SK-N-SH (cell line): Measurements from ENCODE around the gene TOP3A. TPM values are rescaled to one million over a fixed set of nuclear protein-coding genes. Genes with fewer than 3 reads are reported as not detected.

Experiments
- CTCF ChIA-PET: fragments of 300-600, 350-600 bp; formaldehyde crosslinking; extraction: SDS; loops from one replicate; lab custom pipeline; 2021; lab: Yijun Ruan, JAX
- POLR2A ChIA-PET: fragments of 350-600 bp; sonication (Branson Sonifier 250); formaldehyde crosslinking; extraction: SDS; loops from one replicate; lab custom pipeline; 2020; ENCODE audit warnings: antibody characterized with exemption, inconsistent platforms; lab: Yijun Ruan, JAX
- DNase-seq: peaks from one replicate; pipeline ENCODE4 v3.0.0; 2012
- H2AFZ ChIP-seq: fragments of 200-600 bp; sonication (generic); 2 replicates; pipeline ENCODE4 v1.8.1; 2016; ENCODE audit warnings: antibody characterized with exemption, mild to moderate bottlenecking, low read depth
- H3F3A ChIP-seq: fragments of 200-600 bp; sonication (generic); replicated peaks from 2 replicates; pipeline ENCODE3; 2016; ENCODE audit warnings: antibody characterized with exemption, mild to moderate bottlenecking; ENCODE audit not compliant: insufficient read depth
- H3K27ac ChIP-seq, 2 experiments: fragments of 200-500 bp in 1 of 2; fragments of 200-600 bp in 1 of 2; sonication (Bioruptor generic) in 1 of 2; sonication (generic), shearing (Covaris generic) in 1 of 2; 2 replicates each; pipeline versions ENCODE4 v1.5.1 to v1.6.1; 2014 to 2016; ENCODE audit warnings: low read depth in 2 of 2, inconsistent platforms in 1 of 2, low read length in 1 of 2, mild to moderate bottlenecking in 1 of 2, mixed read lengths in 1 of 2
- H3K27me3 ChIP-seq: fragments of 200-600 bp; sonication (generic), shearing (Covaris generic); 2 replicates; pipeline ENCODE4 v1.6.1; 2016; ENCODE audit warnings: mixed run types; ENCODE audit not compliant: insufficient read depth
- H3K36me3 ChIP-seq, 2 experiments: fragments of 200-500 bp in 1 of 2; fragments of 200-600 bp in 1 of 2; sonication (Bioruptor generic) in 1 of 2; sonication (generic) in 1 of 2; replicated peaks in 1 of 2; 2 replicates each; pipeline versions ENCODE3 to v1.5.1; 2014 to 2016; ENCODE audit warnings: low read length in 1 of 2, mild to moderate bottlenecking in 1 of 2; ENCODE audit not compliant: insufficient read depth in 2 of 2, control insufficient read depth in 1 of 2
- H3K4me1 ChIP-seq, 2 experiments: fragments of 200-500 bp in 1 of 2; fragments of 200-600 bp in 1 of 2; sonication (Bioruptor generic) in 1 of 2; sonication (generic), shearing (Covaris generic) in 1 of 2; 2 replicates each; pipeline versions ENCODE4 v1.5.1 to v1.6.1; 2014 to 2016; ENCODE audit warnings: low read depth in 1 of 2, low read length in 1 of 2, mixed run types in 1 of 2; ENCODE audit not compliant: insufficient read depth in 2 of 2, control insufficient read depth in 1 of 2
- H3K4me2 ChIP-seq: fragments of 200-600 bp; sonication (generic), shearing (Covaris generic); 2 replicates; pipeline ENCODE4 v1.6.1; 2017; ENCODE audit warnings: mixed run types
- H3K4me3 ChIP-seq, 2 experiments: fragments of 200-500 bp in 1 of 2; fragments of 200-600 bp in 1 of 2; sonication (Bioruptor generic) in 1 of 2; sonication (generic), shearing (Covaris generic) in 1 of 2; 2 replicates each; pipeline versions ENCODE4 v1.5.1 to v1.8.1; 2014 to 2016; ENCODE audit warnings: low read depth in 2 of 2, inconsistent platforms in 1 of 2, low read length in 1 of 2, mild to moderate bottlenecking in 1 of 2, mixed read lengths in 1 of 2, moderate library complexity in 1 of 2
- H3K79me2 ChIP-seq: fragments of 200-600 bp; sonication (generic); 2 replicates; pipeline ENCODE4 v1.8.1; 2017; ENCODE audit warnings: mild to moderate bottlenecking; ENCODE audit not compliant: insufficient read depth
- H3K9ac ChIP-seq: fragments of 200-600 bp; sonication (generic); 2 replicates; pipeline ENCODE4 v1.6.1; 2017; ENCODE audit warnings: mixed run types
- H3K9me2 ChIP-seq: fragments of 200-600 bp; sonication (generic); 2 replicates; pipeline ENCODE4 v1.6.1; 2017; ENCODE audit warnings: mixed run types
- H3K9me3 ChIP-seq: fragments of 200-600 bp; sonication (generic); 2 replicates; pipeline ENCODE4 v1.6.1; 2017; ENCODE audit warnings: mixed run types, mild to moderate bottlenecking, moderate library complexity
- H4K20me1 ChIP-seq: fragments of 200-600 bp; sonication (generic); 2 replicates; pipeline ENCODE4 v1.6.1; 2017; ENCODE audit warnings: mild to moderate bottlenecking, mixed run types; ENCODE audit not compliant: insufficient read depth
- ELF1 ChIP-seq: IDR thresholded peaks from 2 replicates; pipeline ENCODE4 v1.4.0; 2012
- FOSL2 ChIP-seq: IDR thresholded peaks from 2 replicates; pipeline ENCODE4 v1.4.0; 2012; ENCODE audit warnings: low read depth, mild to moderate bottlenecking, moderate library complexity, borderline replicate concordance
- FOXJ3 ChIP-seq: sonication (generic); formaldehyde crosslinking; IDR thresholded peaks from 2 replicates; pipeline ENCODE4 v1.5.1; 2020; ENCODE audit warnings: mild to moderate bottlenecking, missing genetic modification reagents
- GABPA ChIP-seq: IDR thresholded peaks from 2 replicates; pipeline ENCODE4 v1.4.0; 2012; ENCODE audit warnings: low read depth, mild to moderate bottlenecking
- GATA2 ChIP-seq: sonication (generic); formaldehyde crosslinking; IDR thresholded peaks from 2 replicates; pipeline ENCODE4 v1.5.0; 2020; ENCODE audit warnings: mild to moderate bottlenecking, missing genetic modification reagents
- IRF3 ChIP-seq: fragments of 150-350 bp; IDR thresholded peaks from 2 replicates; pipeline ENCODE4 v1.6.1; 2016; ENCODE audit warnings: mild to moderate bottlenecking, low read depth, low read length
- JUND ChIP-seq: IDR thresholded peaks from 2 replicates; pipeline ENCODE4 v1.4.0; 2012
- MEF2A ChIP-seq: IDR thresholded peaks from 2 replicates; pipeline ENCODE4 v1.4.0; 2012; ENCODE audit warnings: low read depth, borderline replicate concordance
- PBX3 ChIP-seq: IDR thresholded peaks from 2 replicates; pipeline ENCODE4; 2012
- RAD21 ChIP-seq: IDR thresholded peaks from 2 replicates; pipeline ENCODE4 v1.6.1; 2012; ENCODE audit warnings: mild to moderate bottlenecking, low read length
- RCOR1 ChIP-seq: fragments of 150-350 bp; IDR thresholded peaks from 2 replicates; pipeline ENCODE4 v1.6.1; 2017; ENCODE audit warnings: antibody characterized with exemption, low read length
- RFX5 ChIP-seq: IDR thresholded peaks from 2 replicates; pipeline ENCODE4 v1.6.1; 2012; ENCODE audit warnings: mild to moderate bottlenecking, improper control_type of control experiment, low read length
- USF1 ChIP-seq: IDR thresholded peaks from 2 replicates; pipeline ENCODE4 v1.4.0; 2012; ENCODE audit warnings: low read depth, borderline replicate concordance
- YY1 ChIP-seq: IDR thresholded peaks from 2 replicates; pipeline ENCODE4 v1.4.0; 2012; ENCODE audit warnings: low read depth, mild to moderate bottlenecking
- ZBTB33 ChIP-seq: IDR thresholded peaks from 2 replicates; pipeline ENCODE4 v1.4.0; 2012; ENCODE audit warnings: low read depth, borderline replicate concordance
- WGBS: methylation state at CpG from one replicate; pipeline ENCODE4 v1.1.6; 2017; ENCODE audit warnings: low lambda C conversion rate; 5-methylcytosine and 5-hydroxymethylcytosine counted together
- polyA plus RNA-seq, 3 experiments: library from polyadenylated mRNA; depleted of rRNA; stranded (reverse); fragments of >200 nt; gene quantifications; 2 replicates each; pipeline ENCODE4 v1.2.3, GENCODE V29; 2012

Gene TOP3A
- polyA plus RNA-seq, 1 of the 3 experiments (the other 2 are of a cell fraction), result 14.7 TPM

GRCh38 chr17:18328643-18329204 lies 13.9 kb upstream of the TOP3A start:
- H3K9me3 ChIP-seq, result no peaks in the 10 kb centered on the region
- H3K36me3 ChIP-seq, result peaks cover 9 to 60% of the 10 kb centered on the region in 2 experiments
- H4K20me1 ChIP-seq, result 0 out of 2 replicates have a peak, but pooled peaks cover 5% of the 10 kb centered on the region
- H3K79me2 ChIP-seq, result peaks cover 4% of the 10 kb centered on the region
- no peak overlapping the region for H3K27ac ChIP-seq
- ChIA-PET CTCF (no interaction called here), POLR2A (interaction anchor here (0.6 kb wide), 1 partner anchor 14 kb away, joined by 3 read pairs; no protein-coding TSS in a partner anchor)
- no peak overlapping the region for H2AFZ ChIP-seq
- no peaks in the 10 kb centered on the region for H3K9me2 ChIP-seq
- no peak overlapping the region for H3K4me2 ChIP-seq
- no peaks in the 10 kb centered on the region for H3F3A ChIP-seq
- no peak overlapping the region for H3K9ac ChIP-seq
- no peaks in the 10 kb centered on the region for H3K27me3 ChIP-seq
- no peak for DNase-seq
- H3K4me3 ChIP-seq, result no peak overlapping the region
- H3K4me1 ChIP-seq, result no peaks in the 10 kb centered on the region
- TF ChIP-seq GATA2 (CRISPR knock-in tag) (no peak), JUND (no peak), ZBTB33 (no peak), RCOR1 (no peak), PBX3 (no peak), YY1 (no peak), GABPA (no peak), USF1 (no peak), ELF1 (no peak), FOSL2 (no peak), IRF3 (no peak), RFX5 (no peak), RAD21 (no peak), FOXJ3 (CRISPR knock-in tag) (no peak), MEF2A (no peak)
- WGBS, result 93% methylated on average over 3 of the region's 9 CpGs
